SK-N-SH (cell line): ENCODE measurements around the gene RNF167.

Experiments used
- EZH2phosphoT487 ChIP-seq: fragments of 200-600 bp; sonication (generic); IDR thresholded peaks from 2 replicates; pipeline ENCODE4 v1.6.1; 2017; ENCODE audit warnings: low read depth, mixed run types, mild to moderate bottlenecking, antibody characterized with exemption, moderate library complexity, borderline replicate concordance
- MAX ChIP-seq: IDR thresholded peaks from 2 replicates; pipeline ENCODE4 v1.4.0; 2012; ENCODE audit warnings: low read depth
- RAD21 ChIP-seq: IDR thresholded peaks from 2 replicates; pipeline ENCODE4 v1.6.1; 2012; ENCODE audit warnings: mild to moderate bottlenecking, low read length
- RCOR1 ChIP-seq: fragments of 150-350 bp; IDR thresholded peaks from 2 replicates; pipeline ENCODE4 v1.6.1; 2017; ENCODE audit warnings: antibody characterized with exemption, low read length
- SMC3 ChIP-seq: IDR thresholded peaks from 2 replicates; pipeline ENCODE4 v1.6.1; 2012; ENCODE audit warnings: low read depth, low read length, improper control_type of control experiment
- TF ChIP-seq, protein P1 (sequence below): fragments of 200-600 bp; sonication (generic); IDR thresholded peaks from 2 replicates; pipeline ENCODE4 v1.6.1; 2017; ENCODE audit warnings: antibody characterized with exemption, mild to moderate bottlenecking, moderate library complexity

GRCh38 chr17:4978726-4979125, 38.7 kb downstream of the RNF167 start:
- TF ChIP-seq SMC3: no peak
- TF ChIP-seq MAX: no peak
- TF ChIP-seq RAD21: no peak
- no peak for TF ChIP-seq EZH2phosphoT487
- no peak for TF ChIP-seq RCOR1
- TF ChIP-seq, protein P1, sequence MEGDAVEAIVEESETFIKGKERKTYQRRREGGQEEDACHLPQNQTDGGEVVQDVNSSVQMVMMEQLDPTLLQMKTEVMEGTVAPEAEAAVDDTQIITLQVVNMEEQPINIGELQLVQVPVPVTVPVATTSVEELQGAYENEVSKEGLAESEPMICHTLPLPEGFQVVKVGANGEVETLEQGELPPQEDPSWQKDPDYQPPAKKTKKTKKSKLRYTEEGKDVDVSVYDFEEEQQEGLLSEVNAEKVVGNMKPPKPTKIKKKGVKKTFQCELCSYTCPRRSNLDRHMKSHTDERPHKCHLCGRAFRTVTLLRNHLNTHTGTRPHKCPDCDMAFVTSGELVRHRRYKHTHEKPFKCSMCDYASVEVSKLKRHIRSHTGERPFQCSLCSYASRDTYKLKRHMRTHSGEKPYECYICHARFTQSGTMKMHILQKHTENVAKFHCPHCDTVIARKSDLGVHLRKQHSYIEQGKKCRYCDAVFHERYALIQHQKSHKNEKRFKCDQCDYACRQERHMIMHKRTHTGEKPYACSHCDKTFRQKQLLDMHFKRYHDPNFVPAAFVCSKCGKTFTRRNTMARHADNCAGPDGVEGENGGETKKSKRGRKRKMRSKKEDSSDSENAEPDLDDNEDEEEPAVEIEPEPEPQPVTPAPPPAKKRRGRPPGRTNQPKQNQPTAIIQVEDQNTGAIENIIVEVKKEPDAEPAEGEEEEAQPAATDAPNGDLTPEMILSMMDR: no peak
